CD14-positive monocyte (primary cell): ENCODE measurements around the gene TRIM43B. TPM values are rescaled to one million over a fixed set of nuclear protein-coding genes. Genes with fewer than 3 reads are reported as not detected.
"Not testable (repeated sequence)": the region's sequence is repeated elsewhere in the genome, so short reads cannot be mapped to it uniquely, and the experiment has no call there.

Source experiments
- DNase-seq, 3 donors: peaks; one replicate each; pipeline ENCODE4 v3.0.0-alpha.2; 2011 to 2022
- H2AFZ ChIP-seq: 2 replicates; pipeline ENCODE4 v1.6.0; 2012; ENCODE audit warnings: mild to moderate bottlenecking, low read depth, low read length, inconsistent platforms; ENCODE audit not compliant: insufficient read depth, poor library complexity, severe bottlenecking
- H3K27ac ChIP-seq, 2 donors: 1 replicate in 1 of 2; 2 replicates in 1 of 2; pipeline ENCODE4 v1.5.1; 2012 to 2013; ENCODE audit warnings: low read length in 2 of 2, control low read depth in 1 of 2, inconsistent platforms in 1 of 2, low read depth in 1 of 2, mild to moderate bottlenecking in 1 of 2
- H3K27me3 ChIP-seq, 2 donors: one replicate each; pipeline versions ENCODE4 v1.6.0 to v1.6.1; 2011 to 2013; ENCODE audit warnings: low read length in 2 of 2; ENCODE audit not compliant: control insufficient read depth in 2 of 2, insufficient read depth in 2 of 2
- H3K36me3 ChIP-seq, 2 donors: replicated peaks in 1 of 2; 1 replicate in 1 of 2; 2 replicates in 1 of 2; pipeline versions ENCODE4 v1.5.1 to v1.6.1; 2012 to 2013; ENCODE audit warnings: low read length in 2 of 2, control low read depth in 1 of 2, inconsistent platforms in 1 of 2, mild to moderate bottlenecking in 1 of 2; ENCODE audit not compliant: insufficient read depth in 2 of 2, control insufficient read depth in 1 of 2
- H3K4me1 ChIP-seq, 2 donors: 1 replicate in 1 of 2; 2 replicates in 1 of 2; pipeline versions ENCODE4 v1.5.1 to v1.6.1; 2012 to 2013; ENCODE audit warnings: low read length in 2 of 2, control low read depth in 1 of 2, inconsistent platforms in 1 of 2, mild to moderate bottlenecking in 1 of 2, moderate library complexity in 1 of 2; ENCODE audit not compliant: insufficient read depth in 2 of 2, control insufficient read depth in 1 of 2
- H3K4me2 ChIP-seq: replicated peaks from 2 replicates; pipeline ENCODE3; 2012; ENCODE audit warnings: low read length, moderate library complexity, mild to moderate bottlenecking; ENCODE audit not compliant: poor library complexity, severe bottlenecking; ENCODE audit errors: extremely low read depth
- H3K4me3 ChIP-seq, 3 experiments: fragments of 200-600 bp in 1 of 3; sonication (generic) in 1 of 3; replicated peaks in 1 of 3; 1 replicate in 2 of 3; 2 replicates in 1 of 3; pipeline ENCODE4 v1.5.1; 2011 to 2013; ENCODE audit warnings: low read length in 3 of 3, mild to moderate bottlenecking in 3 of 3, control low read depth in 2 of 3, low read depth in 2 of 3, inconsistent platforms in 1 of 3, moderate library complexity in 1 of 3
- H3K79me2 ChIP-seq: 2 replicates; pipeline ENCODE4 v1.6.0; 2012; ENCODE audit warnings: mild to moderate bottlenecking, control low read depth, inconsistent platforms, low read length, moderate library complexity; ENCODE audit not compliant: insufficient read depth
- H3K9ac ChIP-seq: 2 replicates; pipeline ENCODE4 v1.6.0; 2017; ENCODE audit warnings: low read length, mild to moderate bottlenecking; ENCODE audit not compliant: insufficient read depth, poor library complexity, severe bottlenecking
- H3K9me3 ChIP-seq, 2 donors: replicated peaks in 1 of 2; 1 replicate in 1 of 2; 2 replicates in 1 of 2; pipeline versions ENCODE4 v1.5.1 to v1.6.1; 2012 to 2013; ENCODE audit warnings: low read length in 2 of 2, control low read depth in 1 of 2; ENCODE audit not compliant: control insufficient read depth in 1 of 2, insufficient read depth in 1 of 2
- H4K20me1 ChIP-seq: 2 replicates; pipeline ENCODE4 v1.6.0; 2012; ENCODE audit warnings: mild to moderate bottlenecking, low read length, control low read depth, moderate library complexity; ENCODE audit not compliant: insufficient read depth
- H3K27ac Mint-ChIP-seq, 7 donors: one replicate each; pipeline ENCODE4 v1.8.0; 2020; ENCODE audit warnings: mild to moderate bottlenecking in 7 of 7, mixed read lengths in 7 of 7, moderate library complexity in 6 of 7, inconsistent platforms in 2 of 7
- H3K27me3 Mint-ChIP-seq, 3 donors: one replicate each; pipeline ENCODE4 v1.8.0; 2021 to 2022; ENCODE audit warnings: low read depth in 3 of 3, mild to moderate bottlenecking in 3 of 3, mixed read lengths in 3 of 3, moderate library complexity in 3 of 3, inconsistent platforms in 1 of 3
- H3K36me3 Mint-ChIP-seq, 2 donors: one replicate each; pipeline ENCODE4 v1.8.0; 2020; ENCODE audit warnings: mixed read lengths in 2 of 2, inconsistent platforms in 1 of 2, mild to moderate bottlenecking in 1 of 2
- H3K4me1 Mint-ChIP-seq: one replicate; pipeline ENCODE4 v1.8.0; 2020; ENCODE audit warnings: mild to moderate bottlenecking, mixed read lengths
- H3K4me3 Mint-ChIP-seq, 2 donors: one replicate each; pipeline ENCODE4 v1.8.0; 2020; ENCODE audit warnings: mild to moderate bottlenecking in 2 of 2, mixed read lengths in 2 of 2, moderate library complexity in 1 of 2
- H3K9me3 Mint-ChIP-seq, 7 donors: one replicate each; pipeline ENCODE4 v1.8.0; 2020 to 2022; ENCODE audit warnings: mixed read lengths in 7 of 7, mild to moderate bottlenecking in 6 of 7, moderate library complexity in 6 of 7, inconsistent platforms in 2 of 7
- WGBS: methylation state at CpG from one replicate; pipeline ENCODE4 v1.1.5; 2013; ENCODE audit warnings: missing lambda C conversion rate; ENCODE audit not compliant: insufficient coverage; 5-methylcytosine and 5-hydroxymethylcytosine counted together
- intact Hi-C, 2 donors: fragments of 100-400 bp; cut with micrococcal nuclease; formaldehyde crosslinking; loops; one replicate each; pipeline versions ENCODE4 v1.15.0 to v1.15.1; 2023
- polyA plus RNA-seq, 3 donors: library from polyadenylated mRNA; depleted of rRNA in 1 of 3; unstranded in 2 of 3; stranded (reverse) in 1 of 3; fragments of 300-500 nt in 2 of 3; fragments of >200 nt in 1 of 3; fragmentation: Illumina TruSeq in 2 of 3; gene quantifications; 1 replicate in 2 of 3; 2 replicates in 1 of 3; pipeline ENCODE4 v1.2.3, GENCODE V29; 2012 to 2021
- small RNA-seq: library from RNA; depleted of rRNA; stranded (forward); fragments of <200 nt; gene quantifications from one replicate; pipeline ENCODE3, GENCODE V24; 2012; ENCODE audit warnings: low read depth; ENCODE audit not compliant: insufficient read length

The TRIM43B gene
- polyA plus RNA-seq, 3 donors = not detected

DNA sequence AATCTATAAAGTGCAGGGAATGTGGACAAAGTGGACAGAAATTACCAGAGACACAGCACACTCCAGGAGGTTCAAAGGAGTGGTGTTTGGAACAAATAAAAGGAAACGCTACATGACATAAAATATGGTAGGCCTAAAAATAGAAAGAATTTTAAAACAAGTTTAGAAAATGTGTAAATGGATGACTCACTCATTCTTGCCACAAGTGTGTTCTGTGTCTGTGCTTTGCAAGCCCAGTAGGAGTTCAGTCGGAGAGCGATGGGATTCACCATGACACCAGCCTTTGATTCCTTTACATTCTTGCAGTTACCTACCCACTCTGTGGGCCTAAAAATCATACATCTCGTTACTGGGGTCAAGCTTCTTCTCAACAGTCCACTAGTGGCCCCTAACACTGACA lies 51.2 kb downstream of the TRIM43B start:
- H3K4me3 ChIP-seq, H3K4me1 Mint-ChIP-seq, H3K27ac ChIP-seq, H3K27me3 ChIP-seq, H2AFZ ChIP-seq, intact Hi-C loops, H3K36me3 Mint-ChIP-seq, H3K27ac Mint-ChIP-seq, H3K9ac ChIP-seq, H3K4me2 ChIP-seq, H3K36me3 ChIP-seq, H4K20me1 ChIP-seq, H3K4me1 ChIP-seq, DNase-seq, H3K79me2 ChIP-seq, H3K4me3 Mint-ChIP-seq, H3K9me3 Mint-ChIP-seq, H3K27me3 Mint-ChIP-seq, H3K9me3 ChIP-seq: not testable (repeated sequence)
- no CpG with 5 or more reads among the region's 4 CpGs for WGBS

DNA sequence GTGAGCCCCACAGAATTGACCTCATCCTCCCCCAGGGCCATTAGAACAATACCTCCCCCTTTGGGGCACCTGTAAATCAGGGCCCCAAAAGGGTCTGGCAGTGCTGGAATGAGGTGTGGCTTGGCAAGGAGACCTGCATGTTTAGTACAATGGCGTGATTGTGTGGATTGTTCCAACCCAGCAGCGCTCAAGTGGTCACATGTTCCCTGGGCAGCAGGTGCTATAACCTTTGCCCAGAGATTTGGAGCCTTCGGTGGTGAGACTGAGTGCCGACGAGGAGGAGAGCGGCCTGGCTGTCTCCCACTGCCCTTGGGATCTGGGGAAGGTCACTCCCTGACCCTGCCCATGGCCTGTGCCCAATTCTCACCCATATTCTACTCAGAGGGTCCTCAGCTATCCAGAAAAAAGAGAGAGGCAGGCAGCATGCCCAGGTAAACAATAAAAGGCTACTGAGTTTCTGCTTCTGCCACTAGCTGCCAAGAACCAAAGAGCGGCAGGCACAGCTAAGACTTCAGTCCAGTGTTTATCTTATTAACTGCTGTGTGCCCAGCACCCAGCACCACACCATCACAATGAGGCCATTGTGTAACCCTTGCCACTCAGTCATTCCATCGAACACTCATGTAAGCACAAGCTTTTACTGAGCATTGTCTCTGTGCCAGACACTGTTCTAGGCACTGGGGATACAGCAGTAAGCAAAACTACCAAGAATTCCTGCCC lies 54.6 kb downstream of the TRIM43B start:
- H3K4me2 ChIP-seq, H3K79me2 ChIP-seq, H3K27ac ChIP-seq, H3K36me3 Mint-ChIP-seq, H3K4me1 Mint-ChIP-seq, DNase-seq, H4K20me1 ChIP-seq, H3K4me3 Mint-ChIP-seq, H3K9me3 Mint-ChIP-seq, H3K9me3 ChIP-seq, H3K4me3 ChIP-seq, H3K4me1 ChIP-seq, H3K9ac ChIP-seq, H3K27me3 Mint-ChIP-seq, H3K27me3 ChIP-seq, intact Hi-C loops, H3K27ac Mint-ChIP-seq, H3K36me3 ChIP-seq, H2AFZ ChIP-seq: not testable (repeated sequence)
- WGBS = no CpG with 5 or more reads among the region's 8 CpGs

DNA sequence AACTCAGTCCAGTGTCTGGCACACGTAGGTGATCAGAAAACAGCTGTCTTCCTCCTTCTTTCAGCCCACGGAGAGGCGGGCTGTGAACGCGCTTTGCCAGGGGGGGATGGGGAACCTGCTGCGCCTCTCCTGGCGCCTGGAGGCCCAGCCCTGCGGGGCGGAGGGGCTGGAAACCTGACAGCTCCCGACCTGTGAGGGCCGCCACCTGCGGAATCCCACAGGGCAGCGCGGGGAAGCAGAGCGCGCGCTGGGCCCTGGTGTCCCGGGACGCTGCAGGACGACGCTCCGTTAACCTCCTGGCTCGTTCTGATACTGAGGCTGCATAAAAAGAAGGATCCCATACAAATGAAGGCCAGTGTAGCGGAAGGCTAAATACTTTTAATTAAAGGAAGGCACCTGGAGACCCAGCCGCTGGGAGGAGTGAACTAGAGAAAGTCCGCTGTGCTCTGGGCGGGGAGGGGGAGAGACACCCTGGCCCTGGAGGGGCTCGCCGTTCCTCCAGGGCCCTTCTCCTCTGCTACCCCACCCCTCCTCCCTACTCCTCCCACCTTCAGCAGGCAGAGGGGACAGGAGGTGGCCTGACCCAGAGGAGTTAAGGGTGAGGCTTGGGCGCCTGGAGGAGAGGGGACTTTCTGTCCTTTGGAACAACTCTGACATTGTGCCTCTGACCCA lies 57.2 kb downstream of the TRIM43B start:
- H3K9ac ChIP-seq, H3K4me1 ChIP-seq, H3K27ac ChIP-seq, H3K9me3 ChIP-seq, H3K79me2 ChIP-seq, H3K27me3 ChIP-seq, H3K36me3 Mint-ChIP-seq, H3K4me1 Mint-ChIP-seq, DNase-seq, H3K9me3 Mint-ChIP-seq, H3K4me2 ChIP-seq, H3K27me3 Mint-ChIP-seq, intact Hi-C loops, H2AFZ ChIP-seq, H3K4me3 Mint-ChIP-seq, H4K20me1 ChIP-seq, H3K36me3 ChIP-seq, H3K4me3 ChIP-seq: not testable (repeated sequence)
- peak overlapping the region in 1 of 7 donors; percentile 2 for H3K27ac Mint-ChIP-seq
- WGBS = no CpG with 5 or more reads among the region's 30 CpGs

Small RNAs within 50 kb of the gene (small RNA-seq; reads per million reads assigned to genes)
- gene AC009237.11 = not detected
- not detected for gene AC133104.2

Other genes starting within 250 kb of the TRIM43B start
- gene PROM2, start 210.3 kb downstream of the TRIM43B start, polyA plus RNA-seq = under 1 TPM in 1 of 3 donors, not detected in 2; 0.41 TPM
- not detected for gene KCNIP3, start 187.4 kb downstream of the TRIM43B start, polyA plus RNA-seq
- 10 to 100 TPM in 2 of 3 donors, 1 to 10 TPM in 1; 9.7 to 17.1 (median 10.5) TPM for gene FAHD2A, start 82.0 kb downstream of the TRIM43B start, polyA plus RNA-seq
- not detected for gene TRIM43, start 107.2 kb upstream of the TRIM43B start, polyA plus RNA-seq